B cell (primary cell): ENCODE measurements around the gene PSMC3IP. TPM values are rescaled to one million over a fixed set of nuclear protein-coding genes. Genes with fewer than 3 reads are reported as not detected.

Experiments
- ATAC-seq: fragments of 200-7000 bp; cut with Tn5 transposase; one replicate; pipeline ENCODE4 v1.10.0; 2021; ENCODE audit warnings: low read depth, mild to moderate bottlenecking, moderate number of reproducible peaks, moderate library complexity
- CTCF ChIA-PET: fragments of 350-600 bp; sonication (Branson Sonifier 250); formaldehyde crosslinking; loops from one replicate; lab custom pipeline; 2021; ENCODE audit warnings: antibody characterized with exemption, inconsistent platforms; lab: Charles Lee
- POLR2A ChIA-PET: fragments of 350-600 bp; sonication (Branson Sonifier 250); formaldehyde crosslinking; loops from one replicate; lab custom pipeline; 2021; ENCODE audit warnings: antibody characterized with exemption; lab: Charles Lee
- DNase-seq: peaks from one replicate; pipeline ENCODE4 v3.0.0; 2013
- H2AFZ ChIP-seq: 2 replicates; pipeline ENCODE4 v1.6.1; 2012; ENCODE audit warnings: mild to moderate bottlenecking, low read depth, low read length; ENCODE audit not compliant: insufficient read depth, poor library complexity, severe bottlenecking
- H3K27ac ChIP-seq, 2 donors: 1 replicate in 1 of 2; 2 replicates in 1 of 2; pipeline ENCODE4 v1.5.1; 2012 to 2013; ENCODE audit warnings: low read length in 2 of 2, mild to moderate bottlenecking in 2 of 2, moderate library complexity in 1 of 2
- H3K27me3 ChIP-seq, 4 experiments: fragments of 200-600 bp in 1 of 4; sonication (generic) in 1 of 4; replicated peaks in 1 of 4; 1 replicate in 2 of 4; 2 replicates in 2 of 4; pipeline versions ENCODE4 v1.6.1 to v1.7.0; 2013 to 2016; ENCODE audit warnings: low read length in 3 of 4, mild to moderate bottlenecking in 2 of 4, mixed read lengths in 1 of 4, moderate library complexity in 1 of 4; ENCODE audit not compliant: insufficient read depth in 4 of 4, control insufficient read depth in 3 of 4; ENCODE audit errors: control extremely low read depth in 1 of 4
- H3K36me3 ChIP-seq, 2 experiments: replicated peaks in 1 of 2; 1 replicate in 1 of 2; 2 replicates in 1 of 2; pipeline versions ENCODE4 v1.6.1 to v1.7.1; 2013; ENCODE audit warnings: low read length in 1 of 2; ENCODE audit not compliant: insufficient read depth in 2 of 2, control insufficient read depth in 1 of 2; ENCODE audit errors: control extremely low read depth in 1 of 2, extremely low read depth in 1 of 2
- H3K4me1 ChIP-seq, 2 donors: fragments of 200-600 bp in 1 of 2; sonication (generic) in 1 of 2; 1 replicate in 1 of 2; 2 replicates in 1 of 2; pipeline versions ENCODE4 v1.5.1 to v1.6.1; 2013 to 2017; ENCODE audit warnings: low read length in 2 of 2; ENCODE audit not compliant: control insufficient read depth in 2 of 2, insufficient read depth in 2 of 2
- H3K4me2 ChIP-seq: replicated peaks from 2 replicates; pipeline ENCODE3; 2012; ENCODE audit warnings: mild to moderate bottlenecking, low read depth, low read length; ENCODE audit not compliant: poor library complexity, severe bottlenecking
- H3K4me3 ChIP-seq, 5 experiments: fragments of 200-600 bp in 1 of 5; sonication (generic) in 1 of 5; 1 replicate in 3 of 5; 2 replicates in 2 of 5; pipeline versions ENCODE4 v1.5.1 to v1.7.0; 2011 to 2016; ENCODE audit warnings: low read length in 4 of 5, mild to moderate bottlenecking in 4 of 5, low read depth in 2 of 5, control low read depth in 1 of 5, moderate library complexity in 1 of 5; ENCODE audit not compliant: insufficient read depth in 1 of 5; ENCODE audit errors: control extremely low read depth in 1 of 5, extremely low read depth in 1 of 5
- H3K79me2 ChIP-seq: fragments of 200-600 bp; sonication (generic); one replicate; pipeline ENCODE4 v1.6.0; 2016; ENCODE audit warnings: low read length; ENCODE audit not compliant: control insufficient read depth, insufficient read depth
- H3K9ac ChIP-seq: fragments of 200-600 bp; sonication (generic); 2 replicates; pipeline ENCODE4 v1.6.1; 2017; ENCODE audit warnings: mild to moderate bottlenecking, low read length, moderate library complexity
- H3K9me3 ChIP-seq, 3 donors: one replicate each; pipeline versions ENCODE4 v1.6.1 to v1.7.1; 2013; ENCODE audit warnings: low read length in 2 of 3; ENCODE audit not compliant: control insufficient read depth in 2 of 3, insufficient read depth in 1 of 3; ENCODE audit errors: control extremely low read depth in 1 of 3
- H4K20me1 ChIP-seq: 2 replicates; pipeline ENCODE4 v1.6.0; 2012; ENCODE audit warnings: mild to moderate bottlenecking, low read length; ENCODE audit not compliant: insufficient read depth, control insufficient read depth, poor library complexity, severe bottlenecking
- H3K27ac Mint-ChIP-seq: one replicate; pipeline ENCODE4 v1.8.0; 2021; ENCODE audit warnings: mixed read lengths
- H3K27me3 Mint-ChIP-seq: one replicate; pipeline ENCODE4 v1.8.0; 2021; ENCODE audit warnings: mixed read lengths
- H3K4me1 Mint-ChIP-seq: one replicate; pipeline ENCODE4 v1.8.0; 2021; ENCODE audit warnings: mixed read lengths
- H3K4me3 Mint-ChIP-seq: one replicate; pipeline ENCODE4 v1.8.0; 2021; ENCODE audit warnings: mixed read lengths
- H3K9me3 Mint-ChIP-seq: one replicate; pipeline ENCODE4 v1.8.0; 2022; ENCODE audit warnings: mixed read lengths; ENCODE audit not compliant: insufficient read depth
- CTCF ChIP-seq: fragments of 200-600 bp; IDR thresholded peaks from one replicate; pipeline ENCODE4 v1.8.0; 2022; ENCODE audit warnings: antibody characterized with exemption, mild to moderate bottlenecking
- EZH2 ChIP-seq: IDR thresholded peaks from 2 replicates; pipeline ENCODE4 v1.6.1; 2012; ENCODE audit warnings: borderline replicate concordance, low read depth, mild to moderate bottlenecking, moderate library complexity, low read length; ENCODE audit not compliant: insufficient read depth, poor library complexity, severe bottlenecking
- WGBS: methylation state at CpG from one replicate; pipeline ENCODE4 v1.1.5; 2013; ENCODE audit warnings: missing lambda C conversion rate; ENCODE audit not compliant: insufficient coverage; 5-methylcytosine and 5-hydroxymethylcytosine counted together
- intact Hi-C: fragments of 100-400 bp; cut with micrococcal nuclease; formaldehyde crosslinking; loops from one replicate; pipeline ENCODE4 v1.10.0; 2022
- polyA plus RNA-seq: library from polyadenylated mRNA; depleted of rRNA; stranded (reverse); fragments of >200 nt; gene quantifications from 2 replicates; pipeline ENCODE4 v1.2.3, GENCODE V29; 2012
- total RNA-seq, 2 donors: library from RNA; stranded (reverse); fragments of 120-200 nt in 1 of 2; gene quantifications; 1 replicate in 1 of 2; 2 replicates in 1 of 2; pipeline versions ENCODE4 v1.2.3 to v1.2.4, GENCODE V29; 2013 to 2022

The PSMC3IP gene
- total and polyA plus RNA-seq, 2 donors (not counting 1 experiment from before 2014, with no cell fraction given), result 2.8 to 10.4 TPM

- POLR2A ChIA-PET, result no interaction called here
- H3K9me3 Mint-ChIP-seq, result no peaks in the 10 kb centered on the region
Measured at GRCh38 chr17:42543190-42544079, 34.1 kb downstream of the PSMC3IP start.

More at GRCh38 chr17:42543190-42544079, 34.1 kb downstream of the PSMC3IP start:
- Histone ChIP-seq H3K36me3 (peaks cover 0 to 22% of the 10 kb centered on the region in 2 experiments), H3K4me2 (no peak overlapping the region), H4K20me1 (peaks cover 11% of the 10 kb centered on the region), H3K9me3 (no peaks in the 10 kb centered on the region), H3K79me2 (peaks cover 2% of the 10 kb centered on the region), H3K27me3 (no peaks in the 10 kb centered on the region), H2AFZ (no peak overlapping the region), H3K9ac (no peak overlapping the region), H3K27ac (no peak overlapping the region), H3K4me3 (no peak overlapping the region), H3K4me1 (peaks cover 5 to 7% of the 10 kb centered on the region in 2 donors)
- DNase-seq (no peak), ATAC-seq (no peak)
- no peaks in the 10 kb centered on the region for H3K27me3 Mint-ChIP-seq
- CTCF ChIA-PET, result interaction anchor here (1.6 kb wide), 1 partner anchor 26 kb away, joined by 6 read pairs; no protein-coding TSS in a partner anchor
- no peak overlapping the region for H3K4me3 Mint-ChIP-seq
- peaks cover 10% of the 10 kb centered on the region for H3K4me1 Mint-ChIP-seq
- H3K27ac Mint-ChIP-seq, result no peak overlapping the region
- intact Hi-C loops, result no loop called here
- 97% methylated on average over 39 of the region's 39 CpGs for WGBS
- TF ChIP-seq CTCF (no peak), EZH2 (no peak)
